Activated CD4-positive, alpha-beta memory T cell treated with anti-CD3 and anti-CD28 coated beads, Interleukin-2, amount 10 ng/mL, durations not matched to agents 7 days and 5 days (primary cell): ENCODE data around the gene EFCAB10. TPM values are rescaled to one million over a fixed set of nuclear protein-coding genes. Genes with fewer than 3 reads are reported as not detected.

ENCODE experiments used
- CTCF ChIA-PET: fragments of 350-600 bp; sonication (Branson Sonifier 250); formaldehyde crosslinking; loops from one replicate; lab custom pipeline; 2021; ENCODE audit warnings: antibody characterized with exemption, inconsistent platforms; lab: Charles Lee
- POLR2A ChIA-PET: fragments of 350-600 bp; sonication (Branson Sonifier 250); formaldehyde crosslinking; loops from one replicate; lab custom pipeline; 2021; ENCODE audit warnings: antibody characterized with exemption; lab: Charles Lee
- DNase-seq: peaks from one replicate; pipeline ENCODE4 v3.0.0-alpha.2; 2020
- H3K27ac Mint-ChIP-seq: one replicate; pipeline ENCODE4 v1.8.0; 2021; ENCODE audit warnings: mild to moderate bottlenecking, mixed read lengths
- H3K27me3 Mint-ChIP-seq: one replicate; pipeline ENCODE4 v1.8.0; 2021; ENCODE audit warnings: mixed read lengths
- H3K36me3 Mint-ChIP-seq: one replicate; pipeline ENCODE4 v1.8.0; 2021; ENCODE audit warnings: low read depth, mixed read lengths
- H3K4me1 Mint-ChIP-seq: one replicate; pipeline ENCODE4 v1.8.0; 2021; ENCODE audit warnings: mixed read lengths
- H3K4me3 Mint-ChIP-seq: one replicate; pipeline ENCODE4 v1.8.0; 2021; ENCODE audit warnings: mild to moderate bottlenecking, mixed read lengths
- H3K9me3 Mint-ChIP-seq: one replicate; pipeline ENCODE4 v1.8.0; 2021; ENCODE audit warnings: mixed read lengths
- total RNA-seq, 2 experiments: library from RNA; stranded (reverse); gene quantifications; one replicate each; pipeline ENCODE4 v1.2.3, GENCODE V29; 2021

Gene EFCAB10
- total RNA-seq, 2 experiments from 2014 or later, result not detected

DNA sequence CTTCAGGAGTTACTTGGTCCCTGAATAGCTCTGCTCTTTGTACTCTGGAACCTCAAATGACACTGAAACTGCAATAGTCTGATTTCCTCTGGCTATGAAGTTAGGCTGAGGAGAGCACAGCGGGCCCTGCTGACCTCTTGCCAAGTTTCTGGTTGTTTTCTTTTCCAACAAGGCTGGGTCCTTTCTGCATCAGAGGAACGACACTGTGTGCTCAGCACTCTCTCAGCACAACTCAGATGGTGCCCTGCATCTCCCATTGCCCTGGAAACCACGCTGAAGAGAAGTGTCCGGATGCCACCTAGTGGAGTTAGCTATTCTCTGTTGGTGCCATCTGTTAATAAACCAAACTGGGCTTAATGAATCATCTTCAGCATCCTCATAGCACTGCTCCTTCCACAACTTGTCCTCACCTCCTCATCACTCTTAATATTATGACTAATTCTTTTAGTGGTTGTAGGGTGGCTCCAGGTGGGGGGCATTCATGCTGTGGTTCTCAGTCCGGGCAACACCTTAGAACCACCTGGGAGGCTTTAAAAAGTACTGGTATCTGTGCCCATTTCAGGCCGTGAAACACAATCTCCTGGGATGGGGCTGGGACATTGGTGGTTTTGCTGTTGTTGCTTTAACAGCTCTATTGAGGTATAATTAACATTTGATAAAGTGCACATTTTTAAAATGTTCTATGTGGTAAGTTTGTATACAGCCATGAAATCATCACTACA, 8.2 kb upstream of the EFCAB10 start:
- peaks cover 1% of the 10 kb centered on the region for H3K9me3 Mint-ChIP-seq
- no peaks in the 10 kb centered on the region for H3K36me3 Mint-ChIP-seq
- H3K27ac Mint-ChIP-seq, result no peak overlapping the region
- ChIA-PET CTCF (interaction anchor here (0.5 to 2.1 kb wide), 20 partner anchors 8 to 706 kb away, joined by 3 to 7 read pairs (median 4); partner anchors contain the start of gene RINT1), POLR2A (no interaction called here)
- peaks cover 1% of the 10 kb centered on the region for H3K27me3 Mint-ChIP-seq
- H3K4me1 Mint-ChIP-seq, result peaks cover 13% of the 10 kb centered on the region
- peak; percentile 68 for DNase-seq
- no peak overlapping the region for H3K4me3 Mint-ChIP-seq

DNA sequence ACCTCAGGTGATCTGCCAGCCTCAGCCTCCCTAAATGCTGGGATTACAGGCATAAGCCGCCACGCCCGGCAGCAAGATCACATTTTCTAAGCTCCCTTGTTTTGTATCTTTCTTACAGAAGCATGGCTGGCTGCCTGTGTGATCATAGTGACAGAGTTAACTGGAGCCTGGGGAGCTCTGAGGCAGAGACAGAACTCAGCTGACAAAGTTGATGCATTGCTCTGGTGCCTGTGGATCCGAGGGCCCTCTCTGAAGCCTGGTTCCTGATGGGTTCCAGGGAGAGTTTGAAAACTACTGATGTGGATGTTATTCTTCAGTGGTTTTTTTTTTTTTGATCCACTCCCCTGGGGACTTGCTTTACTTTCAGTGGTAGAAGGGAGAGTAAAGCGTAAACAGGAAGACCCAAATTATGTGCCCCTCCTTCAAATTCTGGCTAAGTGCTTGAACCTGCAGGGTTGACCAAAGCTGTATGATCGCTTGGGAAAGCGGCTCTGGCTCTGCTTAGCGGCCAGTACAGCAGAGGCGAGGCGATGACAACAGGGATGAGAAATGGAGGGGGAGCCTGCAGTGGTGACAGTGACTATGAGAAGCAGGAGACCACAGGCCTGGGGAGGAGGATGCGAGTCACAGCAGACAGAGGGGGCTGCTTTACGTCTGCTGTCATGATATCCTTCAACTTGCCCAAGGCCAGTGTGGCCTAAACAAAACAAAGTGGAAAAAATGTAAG, 6.8 kb upstream of the EFCAB10 start:
- H3K9me3 Mint-ChIP-seq, result peaks cover 8% of the 10 kb centered on the region
- peaks cover 13% of the 10 kb centered on the region for H3K4me1 Mint-ChIP-seq
- no peak for DNase-seq
- CTCF ChIA-PET, result interaction anchor here (2.0 to 2.1 kb wide), 2 partner anchors 17 to 57 kb away, joined by 6 read pairs; partner anchors contain the start of gene RINT1
- no peaks in the 10 kb centered on the region for H3K36me3 Mint-ChIP-seq
- no peak overlapping the region for H3K4me3 Mint-ChIP-seq
- peaks cover 1% of the 10 kb centered on the region for H3K27me3 Mint-ChIP-seq
- no peak overlapping the region for H3K27ac Mint-ChIP-seq
- POLR2A ChIA-PET, result no interaction called here

DNA sequence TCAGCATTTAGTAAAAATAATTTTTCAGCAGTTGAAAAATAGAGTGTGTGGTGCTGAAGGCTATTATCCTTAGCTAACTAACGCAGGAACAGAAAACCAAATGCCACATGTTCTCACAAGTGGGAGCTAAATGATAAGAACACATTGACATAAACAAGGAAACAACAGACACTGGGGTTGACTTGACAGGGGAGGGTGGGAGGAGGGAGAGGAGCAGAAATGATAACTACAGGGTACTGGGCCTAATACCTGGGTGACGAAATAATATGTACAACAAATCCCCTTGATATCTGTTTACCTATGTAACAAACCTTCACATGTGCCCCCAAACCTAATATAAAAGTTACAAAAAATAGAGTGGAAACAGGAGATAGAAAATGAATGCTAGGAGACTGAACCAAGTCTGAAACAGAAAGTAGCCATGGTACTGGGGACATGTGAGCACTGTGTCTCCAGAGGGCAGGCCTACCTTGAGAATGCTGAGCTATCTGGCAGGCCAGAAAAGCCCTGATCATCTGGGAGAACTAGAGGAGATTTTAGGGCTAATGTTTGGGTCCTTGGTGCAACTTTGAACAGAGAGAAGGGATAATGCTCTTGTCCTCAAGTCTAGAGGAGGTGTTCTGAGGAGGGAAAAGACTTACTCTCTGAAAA, 4.7 kb upstream of the EFCAB10 start:
- H3K27me3 Mint-ChIP-seq, result no peaks in the 10 kb centered on the region
- peaks cover 10% of the 10 kb centered on the region for H3K9me3 Mint-ChIP-seq
- H3K36me3 Mint-ChIP-seq, result no peaks in the 10 kb centered on the region
- peaks cover 21% of the 10 kb centered on the region for H3K4me1 Mint-ChIP-seq
- H3K27ac Mint-ChIP-seq, result no peak overlapping the region
- CTCF ChIA-PET, result interaction anchor here (1.1 kb wide), 1 partner anchor 138 kb away, joined by 3 read pairs; no protein-coding TSS in a partner anchor
- no peak overlapping the region for H3K4me3 Mint-ChIP-seq
- no peak for DNase-seq
- POLR2A ChIA-PET, result interaction anchor here (1.4 kb wide), 1 partner anchor 54 kb away, joined by 4 read pairs; the partner anchor contains the start of gene RINT1

DNA sequence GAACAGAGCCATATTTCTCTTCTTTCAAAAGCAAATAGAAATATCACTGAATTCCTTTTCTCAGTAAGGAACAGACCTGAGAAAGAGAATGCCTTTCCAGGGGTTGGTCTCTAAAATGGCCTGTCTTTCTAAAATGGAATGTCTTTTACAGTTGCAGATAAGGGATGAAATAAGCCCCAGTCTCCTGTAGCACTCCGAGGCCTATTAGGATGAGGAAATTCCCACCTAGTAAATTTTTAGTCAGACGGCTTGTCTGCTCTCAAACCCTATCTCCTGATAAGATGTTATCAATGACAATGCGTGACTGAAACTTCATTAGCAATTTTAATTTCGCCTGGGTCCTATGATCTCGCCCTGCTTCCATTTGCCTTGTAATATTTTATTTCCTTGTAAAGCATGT, 2.9 kb upstream of the EFCAB10 start:
- no peak overlapping the region for H3K27ac Mint-ChIP-seq
- H3K9me3 Mint-ChIP-seq, result peaks cover 10% of the 10 kb centered on the region
- H3K27me3 Mint-ChIP-seq, result no peaks in the 10 kb centered on the region
- no peak overlapping the region for H3K4me3 Mint-ChIP-seq
- ChIA-PET CTCF (no interaction called here), POLR2A (no interaction called here)
- DNase-seq, result no peak
- H3K4me1 Mint-ChIP-seq, result peaks cover 17% of the 10 kb centered on the region
- H3K36me3 Mint-ChIP-seq, result no peaks in the 10 kb centered on the region

DNA sequence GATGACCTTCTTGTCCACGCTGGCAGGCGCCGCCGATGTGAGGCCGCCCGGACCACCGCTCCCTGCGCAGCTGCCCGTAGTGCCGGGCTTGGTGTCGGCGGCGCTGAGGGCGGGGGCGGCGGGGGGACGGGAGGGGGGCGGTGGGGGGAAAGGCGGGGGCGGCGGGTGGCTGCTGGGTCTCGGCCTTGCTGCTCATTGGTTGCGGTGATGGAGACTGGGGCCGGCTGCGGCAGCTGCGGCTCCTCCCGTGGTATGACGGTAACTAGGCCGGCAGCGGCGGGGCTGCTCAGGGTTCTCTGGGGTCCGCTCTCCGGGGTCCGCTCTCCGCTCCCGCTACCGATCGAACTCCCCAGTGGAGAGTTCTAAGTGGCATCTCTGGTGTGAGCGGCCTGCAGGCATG, 1.8 kb upstream of the EFCAB10 start:
- ChIA-PET CTCF (no interaction called here), POLR2A (no interaction called here)
- Mint-ChIP-seq H3K4me3 (no peak overlapping the region), H3K27ac (no peak overlapping the region), H3K27me3 (no peaks in the 10 kb centered on the region), H3K4me1 (peaks cover 12% of the 10 kb centered on the region), H3K36me3 (no peaks in the 10 kb centered on the region), H3K9me3 (peaks cover 10% of the 10 kb centered on the region)
- DNase-seq, result no peak

DNA sequence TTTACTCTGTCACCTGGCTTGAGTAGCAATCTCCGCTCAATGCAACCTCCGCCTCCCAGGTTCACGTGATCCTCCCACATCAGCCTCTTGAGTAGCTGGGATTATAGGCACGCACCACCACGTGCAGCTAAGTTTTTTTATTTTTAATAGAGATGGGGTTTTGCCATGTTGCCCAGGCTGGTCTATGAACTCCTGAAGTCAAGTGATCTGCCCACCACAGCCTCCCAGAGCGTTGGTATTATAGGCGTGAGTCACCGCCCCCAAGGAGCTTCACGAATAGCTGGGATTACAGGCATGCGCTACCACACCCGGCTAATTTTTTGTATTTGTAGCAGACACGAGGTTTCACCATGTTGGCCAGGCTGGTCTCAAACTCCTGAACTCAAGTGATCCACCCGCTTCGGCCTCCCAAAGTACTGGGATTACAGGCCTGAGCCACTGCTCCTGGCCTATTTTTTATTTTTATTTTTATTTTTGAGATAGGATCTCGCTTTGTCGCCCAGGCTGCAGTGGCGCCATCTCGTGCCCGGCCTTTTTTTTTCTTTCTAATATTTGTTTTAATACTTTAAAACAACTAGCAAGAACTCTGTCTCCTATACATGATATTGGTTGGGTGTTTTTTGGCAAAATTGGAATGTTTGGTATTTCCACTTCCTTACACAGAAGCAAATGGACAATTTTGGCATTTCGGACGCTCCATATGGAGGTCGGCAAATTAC, 1.1 kb downstream of the EFCAB10 start:
- Mint-ChIP-seq H3K27ac (no peak overlapping the region), H3K36me3 (no peaks in the 10 kb centered on the region), H3K4me3 (no peak overlapping the region), H3K27me3 (no peaks in the 10 kb centered on the region), H3K9me3 (peaks cover 10% of the 10 kb centered on the region), H3K4me1 (peaks cover 8% of the 10 kb centered on the region)
- ChIA-PET POLR2A (no interaction called here), CTCF (no interaction called here)
- no peak for DNase-seq

DNA sequence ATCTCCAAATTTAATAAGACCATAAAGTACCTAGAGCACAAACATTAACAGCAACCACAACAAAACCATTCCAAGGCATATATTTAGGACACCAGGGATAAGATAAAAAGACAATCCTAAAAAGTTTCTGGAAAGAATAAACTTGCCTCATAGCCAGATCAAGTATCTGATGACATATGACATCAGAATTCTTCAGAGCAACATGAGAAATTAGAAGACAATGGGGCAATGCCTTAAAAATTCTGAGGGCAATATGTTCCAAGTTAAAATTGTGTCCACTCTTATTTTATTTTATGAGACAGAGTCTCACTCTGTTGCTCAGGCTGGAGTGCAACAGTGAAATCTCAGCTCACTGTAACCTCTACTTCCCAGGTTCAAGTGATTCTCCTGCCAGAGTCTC, 2.8 kb downstream of the EFCAB10 start:
- H3K4me1 Mint-ChIP-seq, result peaks cover 8% of the 10 kb centered on the region
- POLR2A ChIA-PET, result no interaction called here
- no peak for DNase-seq
- H3K27ac Mint-ChIP-seq, result no peak overlapping the region
- peaks cover 4% of the 10 kb centered on the region for H3K9me3 Mint-ChIP-seq
- no peak overlapping the region for H3K4me3 Mint-ChIP-seq
- CTCF ChIA-PET, result no interaction called here
- no peaks in the 10 kb centered on the region for H3K36me3 Mint-ChIP-seq
- no peaks in the 10 kb centered on the region for H3K27me3 Mint-ChIP-seq

DNA sequence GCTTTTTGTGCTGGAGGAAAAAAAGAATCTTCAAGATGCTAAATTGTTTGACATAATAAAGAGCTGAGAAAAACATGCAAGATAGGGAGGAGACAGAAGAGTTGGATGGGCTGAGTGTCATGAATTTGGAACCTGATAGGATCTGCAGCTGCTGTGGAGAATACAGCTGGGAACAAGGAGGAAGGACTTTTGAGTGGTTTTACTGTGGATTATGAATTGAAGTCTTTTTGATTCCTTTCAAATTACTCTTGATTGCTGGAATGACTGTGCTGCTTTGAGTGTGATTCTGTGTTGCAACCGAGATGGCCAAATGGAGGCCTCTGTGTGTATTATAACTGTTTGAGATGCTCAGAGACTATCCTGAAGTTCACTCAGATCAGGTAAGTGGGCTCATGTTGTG, 4.0 kb downstream of the EFCAB10 start:
- no peaks in the 10 kb centered on the region for H3K27me3 Mint-ChIP-seq
- peaks cover 7% of the 10 kb centered on the region for H3K4me1 Mint-ChIP-seq

DNA sequence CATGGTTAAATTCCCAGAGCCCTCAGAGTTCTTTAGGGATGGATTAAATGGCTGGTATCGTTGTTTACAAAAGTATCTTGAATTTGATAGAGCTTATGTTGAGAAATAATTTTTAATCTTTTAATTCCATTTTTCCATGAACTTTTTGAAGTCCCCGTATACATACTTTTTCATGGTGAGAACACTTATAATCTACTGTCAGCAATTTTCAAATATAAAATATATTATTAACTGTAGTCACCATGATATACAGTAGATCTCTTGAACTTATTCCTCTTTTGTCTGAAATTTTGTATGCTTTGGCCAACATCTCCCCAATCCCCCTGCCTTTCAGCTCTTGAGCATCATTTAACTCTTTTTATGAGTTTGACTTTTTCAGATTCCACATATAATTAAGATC, 9.4 kb downstream of the EFCAB10 start:
- Mint-ChIP-seq H3K4me3 (no peak overlapping the region), H3K27me3 (no peaks in the 10 kb centered on the region), H3K36me3 (peaks cover 10% of the 10 kb centered on the region), H3K27ac (no peak overlapping the region), H3K9me3 (peaks cover 2% of the 10 kb centered on the region), H3K4me1 (no peaks in the 10 kb centered on the region)
- ChIA-PET CTCF (interaction anchor here (1.6 kb wide), 1 partner anchor 17 kb away, joined by 6 read pairs; no protein-coding TSS in a partner anchor), POLR2A (interaction anchor here (0.8 kb wide), 1 partner anchor 17 kb away, joined by 3 read pairs; no protein-coding TSS in a partner anchor)
- DNase-seq, result no peak

More for the DNA sequence above, 4.0 kb downstream of the EFCAB10 start:
- CTCF ChIA-PET, result interaction anchor here (1.6 kb wide), 1 partner anchor 12 kb away, joined by 5 read pairs; no protein-coding TSS in a partner anchor
- Mint-ChIP-seq H3K36me3 (no peaks in the 10 kb centered on the region), H3K4me3 (no peak overlapping the region), H3K9me3 (peaks cover 2% of the 10 kb centered on the region), H3K27ac (no peak overlapping the region)
- DNase-seq, result no peak
- POLR2A ChIA-PET, result no interaction called here

DNA sequence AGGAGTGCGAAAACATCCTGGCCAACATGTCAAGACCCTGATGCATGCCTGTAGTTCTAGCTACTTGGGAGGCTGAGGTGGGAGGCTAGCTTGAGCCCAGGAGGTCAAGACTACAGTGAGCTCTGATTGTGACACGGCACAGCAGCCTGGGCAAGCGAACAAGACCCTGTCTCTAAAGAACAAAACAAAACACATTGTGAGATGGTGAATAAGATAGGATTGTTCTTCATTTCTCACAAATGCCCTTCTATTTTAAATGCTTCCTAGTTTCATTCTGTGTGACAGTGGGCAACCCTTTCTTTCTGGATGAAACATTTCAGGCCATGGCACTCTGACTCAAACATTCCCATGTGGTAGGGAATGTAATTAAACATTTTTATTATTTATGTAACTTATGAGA, 13.5 kb downstream of the EFCAB10 start:
- POLR2A ChIA-PET, result no interaction called here
- Mint-ChIP-seq H3K27ac (no peak overlapping the region), H3K27me3 (no peaks in the 10 kb centered on the region), H3K4me3 (no peak overlapping the region), H3K9me3 (no peaks in the 10 kb centered on the region), H3K4me1 (no peaks in the 10 kb centered on the region), H3K36me3 (peaks cover 30% of the 10 kb centered on the region)
- CTCF ChIA-PET, result no interaction called here
- no peak for DNase-seq

DNA sequence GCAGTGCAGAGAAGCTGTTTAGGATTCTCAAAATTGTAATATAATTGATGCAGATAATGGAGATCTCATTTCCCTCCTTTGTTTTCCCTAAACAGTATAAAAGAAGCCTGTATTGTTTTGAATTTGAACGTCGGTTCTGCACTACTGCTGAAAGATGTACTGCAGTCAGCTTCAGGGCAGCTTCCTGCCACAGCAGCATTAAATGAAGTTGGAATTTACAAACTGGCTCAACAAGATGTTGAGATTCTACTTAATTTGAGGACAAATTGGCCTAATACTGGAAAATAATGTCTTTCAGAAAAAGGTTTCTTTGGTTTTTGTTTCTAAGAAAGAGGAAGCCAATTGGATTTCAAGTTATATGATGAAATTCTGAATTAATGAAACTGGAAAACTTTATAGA, 14.3 kb downstream of the EFCAB10 start:
- POLR2A ChIA-PET, result interaction anchor here (0.9 kb wide), 1 partner anchor 9 kb away, joined by 5 read pairs; no protein-coding TSS in a partner anchor
- H3K27ac Mint-ChIP-seq, result no peak overlapping the region
- H3K4me1 Mint-ChIP-seq, result no peaks in the 10 kb centered on the region
- no peak for DNase-seq
- no peaks in the 10 kb centered on the region for H3K9me3 Mint-ChIP-seq
- CTCF ChIA-PET, result interaction anchor here (0.5 to 0.9 kb wide), 2 partner anchors 35 to 73 kb away, joined by 3 read pairs; partner anchors contain the start of gene RINT1
- no peak overlapping the region for H3K4me3 Mint-ChIP-seq
- H3K36me3 Mint-ChIP-seq, result peaks cover 36% of the 10 kb centered on the region
- H3K27me3 Mint-ChIP-seq, result no peaks in the 10 kb centered on the region

DNA sequence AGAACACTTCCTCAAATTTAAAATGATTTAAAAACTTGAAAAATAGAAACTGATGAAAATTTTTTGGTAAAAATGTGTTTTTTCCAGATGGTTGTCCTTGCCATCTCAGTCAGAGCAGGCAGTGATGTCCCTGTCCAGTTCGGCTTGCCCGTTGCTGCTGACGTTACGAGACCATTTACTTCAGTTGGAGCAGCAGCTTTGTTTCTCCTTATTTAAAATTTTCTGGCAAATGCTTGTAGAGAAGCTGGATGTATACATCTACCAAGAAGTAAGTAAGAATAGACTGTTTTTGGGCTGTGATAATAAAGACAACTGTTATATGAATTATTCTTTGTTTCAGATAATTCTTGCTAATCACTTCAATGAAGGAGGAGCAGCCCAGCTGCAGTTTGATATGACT, 16.1 kb downstream of the EFCAB10 start:
- Mint-ChIP-seq H3K4me3 (no peak overlapping the region), H3K36me3 (peaks cover 37% of the 10 kb centered on the region), H3K27me3 (no peaks in the 10 kb centered on the region), H3K27ac (no peak overlapping the region), H3K9me3 (no peaks in the 10 kb centered on the region), H3K4me1 (no peaks in the 10 kb centered on the region)
- ChIA-PET POLR2A (interaction anchor here (1.1 kb wide), 1 partner anchor 8 kb away, joined by 3 read pairs; no protein-coding TSS in a partner anchor), CTCF (interaction anchor here (0.6 kb wide), 1 partner anchor 24 kb away, joined by 4 read pairs; no protein-coding TSS in a partner anchor)
- DNase-seq, result no peak
